ENCODE results near the gene MAP3K12.

The MAP3K12 gene

GRCh38 chr12:53506881-53507602 is 7.8 kb upstream of the MAP3K12 start, which contains the start of gene NPFF:
Gene NPFF, minus strand, starts transcription at chr12:53507484. Its CDS starts 10 bp downstream, at chr12:53507474.
- no peak for TF ChIP-seq CTCF (IDR thresholded peaks at IDR 0.05)

GRCh38 chr12:53506450-53506785 is 7.2 kb upstream of the MAP3K12 start:
- TF ChIP-seq CTCF (IDR thresholded peaks at IDR 0.05) = no peak

GRCh38 chr12:53505555-53506449 is 6.5 kb upstream of the MAP3K12 start:
- no peak for TF ChIP-seq CTCF (IDR thresholded peaks at IDR 0.05)

GRCh38 chr12:53505086-53505485 is 5.8 kb upstream of the MAP3K12 start:
- no peak for TF ChIP-seq CTCF (IDR thresholded peaks at IDR 0.05)

- no peak for TF ChIP-seq CTCF (IDR thresholded peaks at IDR 0.05)
These were observed 5.0 kb upstream of the MAP3K12 start for GRCh38 chr12:53504004-53504920.

GRCh38 chr12:53502983-53503728 is 3.9 kb upstream of the MAP3K12 start:
- TF ChIP-seq CTCF (IDR thresholded peaks at IDR 0.05) = no peak

Measured in LNCAP (cell line).